GM19397 (cell line): ENCODE data around the gene TMEM42.

Experiments
- ATAC-seq: cut with Tn5 transposase; IDR thresholded peaks from one replicate; pipeline ENCODE4 v1.9.1; 2021; ENCODE audit warnings: mild to moderate bottlenecking, moderate library complexity; ENCODE audit not compliant: unreplicated experiment

Gene TMEM42

GRCh38 chr3:44906997-44907396 is 45.3 kb downstream of the TMEM42 start:
- ATAC-seq: no peak

- no peak for ATAC-seq
Observed at GRCh38 chr3:44907612-44908011, 45.9 kb downstream of the TMEM42 start.

- no peak for ATAC-seq
Observed at GRCh38 chr3:44909063-44909462, 47.4 kb downstream of the TMEM42 start.

- ATAC-seq: no peak
Observed at GRCh38 chr3:44910693-44911092, 49.0 kb downstream of the TMEM42 start.

- no peak for ATAC-seq
Observed at GRCh38 chr3:44913868-44914468, 52.3 kb downstream of the TMEM42 start.

- no peak for ATAC-seq
Observed at GRCh38 chr3:44914936-44915335, 53.2 kb downstream of the TMEM42 start.
